Measurements from ENCODE around the gene ZNF768. TPM values are rescaled to one million over a fixed set of nuclear protein-coding genes. Genes with fewer than 3 reads are reported as not detected.

ZNF768 gene
- total RNA-seq, 1 donor from 2014 or later, result 37.1 TPM

GRCh38 chr16:30559690-30560089 is 33.3 kb upstream of the ZNF768 start:
- no peak overlapping the region for H3K4me3 Mint-ChIP-seq (ENCODE audit: unreplicated experiment)
- TF ChIP-seq CTCF (IDR thresholded peaks at IDR 0.05), result no peak
- H3K36me3 Mint-ChIP-seq (ENCODE audit: unreplicated experiment), result peaks cover 5% of the 10 kb centered on the region
- H3K27ac Mint-ChIP-seq (ENCODE audit: unreplicated experiment), result no peak overlapping the region
- H3K27me3 Mint-ChIP-seq (ENCODE audit: unreplicated experiment), result no peaks in the 10 kb centered on the region
- peaks cover 21% of the 10 kb centered on the region for H3K4me1 Mint-ChIP-seq (ENCODE audit: unreplicated experiment)
- no peak for DNase-seq (ENCODE audit: extremely low spot score, unreplicated experiment)
- no peaks in the 10 kb centered on the region for H3K9me3 Mint-ChIP-seq (ENCODE audit: unreplicated experiment)

GRCh38 chr16:30558789-30559377 is 32.5 kb upstream of the ZNF768 start:
- Mint-ChIP-seq H3K27ac (ENCODE audit: unreplicated experiment) (peak overlapping the region; percentile 91), H3K36me3 (ENCODE audit: unreplicated experiment) (peaks cover 7% of the 10 kb centered on the region), H3K9me3 (ENCODE audit: unreplicated experiment) (no peaks in the 10 kb centered on the region), H3K4me1 (ENCODE audit: unreplicated experiment) (peaks cover 21% of the 10 kb centered on the region), H3K27me3 (ENCODE audit: unreplicated experiment) (no peaks in the 10 kb centered on the region), H3K4me3 (ENCODE audit: unreplicated experiment) (peak overlapping the region; percentile 79)
- TF ChIP-seq CTCF (IDR thresholded peaks at IDR 0.05), result no peak
- no peak for DNase-seq (ENCODE audit: extremely low spot score, unreplicated experiment)

- Mint-ChIP-seq H3K9me3 (ENCODE audit: unreplicated experiment) (no peaks in the 10 kb centered on the region), H3K36me3 (ENCODE audit: unreplicated experiment) (peaks cover 14% of the 10 kb centered on the region), H3K27ac (ENCODE audit: unreplicated experiment) (peak within 1 kb of the TSS; percentile 91), H3K4me1 (ENCODE audit: unreplicated experiment) (peaks cover 21% of the 10 kb centered on the region), H3K27me3 (ENCODE audit: unreplicated experiment) (no peaks in the 10 kb centered on the region), H3K4me3 (ENCODE audit: unreplicated experiment) (peak within 1 kb of the TSS; percentile 79)
- TF ChIP-seq CTCF (IDR thresholded peaks at IDR 0.05), result no peak
- DNase-seq (ENCODE audit: extremely low spot score, unreplicated experiment), result peak; percentile 98
Measured at GRCh38 chr16:30557957-30558788, 31.8 kb upstream of the ZNF768 start, which contains the start of gene ZNF764. ZNF764 (minus strand) TSS chr16:30558374; CDS start chr16:30558182, 192 bp downstream.

GRCh38 chr16:30557707-30557956 is 31.3 kb upstream of the ZNF768 start:
- Mint-ChIP-seq H3K9me3 (ENCODE audit: unreplicated experiment) (no peaks in the 10 kb centered on the region), H3K27me3 (ENCODE audit: unreplicated experiment) (no peaks in the 10 kb centered on the region), H3K36me3 (ENCODE audit: unreplicated experiment) (peaks cover 17% of the 10 kb centered on the region), H3K4me3 (ENCODE audit: unreplicated experiment) (peak overlapping the region; percentile 79), H3K4me1 (ENCODE audit: unreplicated experiment) (peaks cover 21% of the 10 kb centered on the region), H3K27ac (ENCODE audit: unreplicated experiment) (peak overlapping the region; percentile 91)
- no peak for TF ChIP-seq CTCF (IDR thresholded peaks at IDR 0.05)
- no peak for DNase-seq (ENCODE audit: extremely low spot score, unreplicated experiment)

GRCh38 chr16:30556125-30556473 is 29.7 kb upstream of the ZNF768 start:
- Mint-ChIP-seq H3K4me1 (ENCODE audit: unreplicated experiment) (peaks cover 21% of the 10 kb centered on the region), H3K9me3 (ENCODE audit: unreplicated experiment) (no peaks in the 10 kb centered on the region), H3K27ac (ENCODE audit: unreplicated experiment) (peak overlapping the region; percentile 10), H3K36me3 (ENCODE audit: unreplicated experiment) (peaks cover 17% of the 10 kb centered on the region), H3K27me3 (ENCODE audit: unreplicated experiment) (no peaks in the 10 kb centered on the region), H3K4me3 (ENCODE audit: unreplicated experiment) (peak overlapping the region; percentile 62)
- DNase-seq (ENCODE audit: extremely low spot score, unreplicated experiment), result no peak
- no peak for TF ChIP-seq CTCF (IDR thresholded peaks at IDR 0.05)
